ENCODE measurements around the gene TRAF3IP1.

DNA sequence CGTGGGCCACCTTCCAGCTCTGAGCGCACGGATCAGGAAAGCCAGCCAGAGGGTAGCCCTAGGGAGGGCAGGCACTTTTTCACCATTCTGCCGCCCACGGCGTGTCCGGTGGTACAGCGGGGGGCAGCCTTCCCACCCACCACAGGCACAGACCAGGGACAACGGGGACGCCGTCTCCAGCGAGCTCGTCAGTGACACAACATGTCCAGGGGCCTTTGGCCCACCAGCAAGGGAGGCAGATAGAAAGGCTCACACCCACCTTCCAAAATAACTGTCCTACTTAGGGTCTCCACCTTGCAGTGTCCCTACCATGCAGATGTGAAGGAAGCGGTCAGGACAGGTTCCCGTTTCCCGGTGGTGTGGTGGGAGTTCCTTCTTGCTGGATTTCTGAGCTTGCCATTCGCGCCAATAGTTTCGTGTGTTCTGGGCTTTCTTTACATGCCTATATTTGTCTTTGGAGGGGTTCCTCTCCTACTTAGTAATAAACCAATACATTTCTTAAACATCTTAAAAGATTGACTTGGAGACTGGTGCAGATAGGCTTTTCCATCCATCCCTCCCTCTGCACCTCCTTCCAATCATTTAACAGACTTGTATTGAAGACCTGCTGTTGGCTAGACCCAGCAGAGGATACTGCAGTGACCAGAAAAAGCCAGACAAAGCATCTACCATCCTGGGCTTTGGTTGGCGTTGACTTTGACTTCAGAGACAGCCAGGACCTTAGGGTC lies 107.3 kb downstream of the TRAF3IP1 start:
- TF ChIP-seq, protein P1, sequence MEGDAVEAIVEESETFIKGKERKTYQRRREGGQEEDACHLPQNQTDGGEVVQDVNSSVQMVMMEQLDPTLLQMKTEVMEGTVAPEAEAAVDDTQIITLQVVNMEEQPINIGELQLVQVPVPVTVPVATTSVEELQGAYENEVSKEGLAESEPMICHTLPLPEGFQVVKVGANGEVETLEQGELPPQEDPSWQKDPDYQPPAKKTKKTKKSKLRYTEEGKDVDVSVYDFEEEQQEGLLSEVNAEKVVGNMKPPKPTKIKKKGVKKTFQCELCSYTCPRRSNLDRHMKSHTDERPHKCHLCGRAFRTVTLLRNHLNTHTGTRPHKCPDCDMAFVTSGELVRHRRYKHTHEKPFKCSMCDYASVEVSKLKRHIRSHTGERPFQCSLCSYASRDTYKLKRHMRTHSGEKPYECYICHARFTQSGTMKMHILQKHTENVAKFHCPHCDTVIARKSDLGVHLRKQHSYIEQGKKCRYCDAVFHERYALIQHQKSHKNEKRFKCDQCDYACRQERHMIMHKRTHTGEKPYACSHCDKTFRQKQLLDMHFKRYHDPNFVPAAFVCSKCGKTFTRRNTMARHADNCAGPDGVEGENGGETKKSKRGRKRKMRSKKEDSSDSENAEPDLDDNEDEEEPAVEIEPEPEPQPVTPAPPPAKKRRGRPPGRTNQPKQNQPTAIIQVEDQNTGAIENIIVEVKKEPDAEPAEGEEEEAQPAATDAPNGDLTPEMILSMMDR (IDR thresholded peaks at IDR 0.05): no peak
- TF ChIP-seq EZH2 (IDR thresholded peaks at IDR 0.05) (no peak), EZH2phosphoT487 (IDR thresholded peaks at IDR 0.05) (no peak)
